DLD1 (cell line): ENCODE results near the gene RHCE.
"Not testable (repeated sequence)": the region's sequence is repeated elsewhere in the genome, so short reads cannot be mapped to it uniquely, and the experiment has no call there.

ENCODE experiments used
- in situ Hi-C: cut with HindIII; loops from 2 replicates; pipeline ENCODE4 v1.10.0; 2017; ENCODE audit warnings: low sequenced_read_pairs

Gene RHCE

DNA sequence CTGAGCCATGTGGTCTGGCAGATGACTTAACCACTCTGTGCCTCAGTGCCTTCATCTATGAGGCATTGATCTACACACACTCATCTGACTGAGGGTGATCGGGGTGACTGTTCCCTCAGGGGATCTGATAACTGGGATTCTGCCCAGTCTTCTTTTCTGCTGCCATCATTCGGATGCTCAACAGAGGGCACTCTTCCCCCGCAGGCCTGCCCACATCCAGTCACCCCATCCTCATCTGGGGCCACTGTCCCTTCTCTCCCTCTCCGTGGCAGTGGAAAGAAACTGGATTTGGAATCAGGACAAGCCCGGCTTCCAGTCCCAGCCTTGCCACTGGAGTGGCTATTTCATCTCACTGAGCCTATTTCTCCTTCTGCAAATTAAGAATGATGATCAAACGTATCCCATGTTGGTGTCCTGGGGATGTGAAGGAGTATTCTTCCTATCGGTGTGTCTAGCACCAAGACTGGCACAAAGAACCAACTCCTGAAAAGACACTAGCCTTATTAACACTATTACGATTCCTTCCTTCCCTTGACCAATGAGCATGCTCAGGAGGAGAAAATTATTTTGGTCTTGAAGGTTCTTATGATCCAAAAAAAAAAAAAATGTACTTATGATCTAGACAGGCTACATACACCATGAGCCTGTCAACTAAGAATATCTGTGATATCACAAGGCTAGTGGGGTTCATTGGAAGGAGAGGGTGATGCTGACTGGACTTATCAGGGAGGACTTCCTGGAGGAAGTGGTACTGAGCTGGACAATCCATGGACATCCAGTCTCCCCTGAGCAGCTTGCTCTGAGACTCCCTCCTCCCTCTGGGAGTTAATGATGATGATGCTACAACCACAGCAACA, 17.4 kb downstream of the RHCE start:
- in situ Hi-C loops = not testable (repeated sequence)

DNA sequence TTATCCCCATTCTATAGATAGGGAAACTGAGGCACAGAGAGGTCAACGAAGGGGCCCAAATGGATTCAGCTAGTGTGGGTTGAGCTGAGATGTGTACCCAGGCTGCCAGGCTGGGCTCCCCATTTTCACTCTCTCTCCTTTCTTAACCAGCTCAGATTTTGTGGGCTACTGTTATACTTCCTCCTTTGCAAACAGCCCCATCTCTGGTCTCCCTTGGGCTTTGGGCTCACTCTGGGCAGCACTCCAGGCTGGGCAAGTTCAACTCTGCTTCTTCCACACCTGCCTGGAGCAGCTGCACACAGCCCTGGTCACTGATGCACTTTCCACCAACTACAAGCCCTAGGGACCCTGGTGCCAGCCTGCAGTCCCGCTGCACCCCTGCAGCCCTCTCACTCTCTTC, 22.5 kb downstream of the RHCE start:
- in situ Hi-C loops = not testable (repeated sequence)

DNA sequence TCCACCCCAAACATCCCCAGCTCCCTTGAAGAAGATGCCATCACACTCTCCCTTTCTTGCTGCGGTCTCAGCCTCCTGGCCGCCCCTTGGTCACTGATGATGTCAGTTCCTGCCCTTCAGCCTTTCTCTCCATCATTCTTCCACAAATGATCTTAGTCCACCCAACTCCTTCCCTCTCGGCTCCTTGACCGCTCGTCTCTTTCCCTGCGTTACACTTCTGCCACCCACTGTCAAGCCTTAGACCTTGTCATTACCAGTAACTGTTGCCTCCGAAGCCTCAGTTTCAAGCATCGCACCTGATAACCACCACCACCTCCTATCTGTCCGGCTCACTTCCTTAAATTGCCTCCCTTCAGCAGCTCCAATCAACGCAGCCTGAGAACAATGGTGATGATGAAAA, 23.1 kb downstream of the RHCE start:
- in situ Hi-C loops = not testable (repeated sequence)

DNA sequence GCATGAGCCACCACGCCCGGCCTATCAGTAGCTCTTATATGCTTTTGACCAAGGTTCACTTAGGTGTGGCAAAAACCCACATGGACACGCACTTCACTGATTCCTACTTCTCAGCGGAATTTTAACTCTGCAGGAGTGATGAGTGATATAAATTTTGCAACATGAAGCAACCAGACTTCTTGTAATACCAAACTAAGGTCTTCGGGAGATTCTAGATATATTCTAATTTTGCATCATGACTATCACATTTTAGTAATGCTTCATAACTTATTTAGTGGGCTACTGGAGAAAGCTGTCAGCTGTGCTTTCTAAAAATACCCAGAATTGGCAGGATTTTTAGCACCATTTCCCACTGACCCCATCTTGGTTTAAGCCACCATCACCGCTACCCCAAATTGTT, 27.8 kb downstream of the RHCE start:
- in situ Hi-C loops = no loop called here

DNA sequence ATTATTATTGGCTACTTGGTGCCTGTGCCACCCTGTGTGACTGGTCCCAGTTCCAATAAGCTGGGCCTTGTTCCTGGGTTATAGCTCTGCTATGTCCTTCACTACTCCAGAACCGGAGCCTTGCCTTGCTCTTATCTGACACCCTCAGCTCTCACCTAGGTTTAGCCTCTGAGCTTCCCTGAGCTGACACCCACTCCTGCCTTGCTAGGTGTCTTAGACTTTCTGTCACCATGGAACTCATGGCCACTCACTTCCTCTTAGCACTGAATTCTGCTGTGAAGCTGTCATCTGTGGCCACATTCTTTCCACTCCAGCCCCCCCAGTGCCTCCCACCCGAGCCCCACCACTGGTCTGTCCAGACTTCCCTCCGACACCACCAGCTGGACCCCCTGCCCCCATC, 30.9 kb downstream of the RHCE start:
- in situ Hi-C loops = not testable (repeated sequence)

DNA sequence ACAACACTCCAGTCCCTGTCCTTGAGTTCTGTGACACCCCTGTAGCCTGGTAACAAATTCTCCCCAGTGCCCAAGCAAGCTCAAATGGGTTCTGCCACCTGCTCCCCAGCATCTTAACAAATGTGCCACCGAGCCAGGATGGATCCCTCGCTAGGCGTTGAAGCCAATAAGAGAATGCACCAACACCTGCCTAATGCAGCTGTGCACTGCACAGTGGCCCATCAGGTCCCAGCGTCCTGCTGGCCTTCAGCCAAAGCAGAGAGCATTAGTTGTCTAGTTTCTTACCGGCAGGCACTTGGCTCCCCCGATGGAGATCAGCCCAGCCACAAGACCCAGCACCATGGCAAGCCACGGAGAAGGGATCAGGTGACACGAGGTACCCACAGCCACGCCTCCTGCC, 31.9 kb downstream of the RHCE start:
- in situ Hi-C loops = not testable (repeated sequence)

DNA sequence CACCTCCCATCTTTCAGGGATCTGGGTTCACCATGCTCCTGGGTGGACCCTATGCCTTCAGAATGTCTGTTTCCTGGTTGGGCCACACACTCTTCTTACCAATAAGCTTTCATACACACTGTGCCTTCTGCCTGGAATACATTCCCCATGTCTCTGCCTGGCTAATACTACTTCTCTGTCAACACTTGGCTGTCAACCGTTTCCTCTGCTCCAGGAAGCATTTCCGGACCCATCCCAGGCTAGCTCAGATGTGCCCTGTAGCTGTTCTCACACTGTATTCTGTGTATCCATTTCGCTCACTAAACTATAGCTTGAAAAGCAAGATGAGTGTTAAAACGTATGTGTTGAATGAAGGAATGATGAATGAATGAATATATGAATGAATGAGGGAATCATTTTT, 33.5 kb downstream of the RHCE start:
- in situ Hi-C loops = not testable (repeated sequence)

DNA sequence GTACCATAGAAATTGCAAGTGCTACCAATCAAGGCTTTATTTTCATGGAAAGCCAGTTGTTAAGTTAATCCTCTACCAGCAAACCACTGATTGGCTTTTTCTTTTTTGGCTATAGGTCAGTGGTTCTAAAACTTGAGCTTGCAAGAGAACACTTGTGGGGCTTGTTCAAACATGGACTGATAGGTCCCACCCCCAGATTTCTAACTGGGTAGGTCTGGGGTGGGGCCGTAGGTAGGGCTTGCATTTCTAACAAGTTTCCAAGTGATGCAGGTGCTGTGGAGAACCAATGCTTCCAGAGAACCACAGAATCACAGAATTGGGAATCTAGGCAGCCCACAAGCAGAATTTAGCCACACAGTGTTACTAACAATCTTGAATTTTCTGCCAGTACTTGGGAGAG, 36.8 kb downstream of the RHCE start:
- in situ Hi-C loops = not testable (repeated sequence)

DNA sequence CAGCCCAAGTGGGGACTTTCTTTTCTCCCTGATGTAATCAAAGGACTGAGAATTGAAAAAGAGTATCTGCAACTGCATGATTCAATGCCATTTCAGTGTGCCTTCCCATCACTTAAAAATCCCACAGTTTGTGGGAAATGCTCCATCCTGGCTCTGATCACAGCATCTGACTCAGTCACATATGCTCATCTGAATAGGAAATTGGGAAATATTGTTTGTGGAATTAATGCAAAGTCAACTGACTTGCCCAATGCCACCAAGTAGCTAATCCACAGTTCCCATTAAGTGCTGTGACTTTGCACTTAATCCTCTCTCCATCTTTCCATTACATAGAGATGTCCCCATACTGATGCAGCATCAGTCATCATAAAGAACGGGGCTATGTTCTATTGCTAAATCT, 37.5 kb downstream of the RHCE start:
- in situ Hi-C loops = not testable (repeated sequence)

DNA sequence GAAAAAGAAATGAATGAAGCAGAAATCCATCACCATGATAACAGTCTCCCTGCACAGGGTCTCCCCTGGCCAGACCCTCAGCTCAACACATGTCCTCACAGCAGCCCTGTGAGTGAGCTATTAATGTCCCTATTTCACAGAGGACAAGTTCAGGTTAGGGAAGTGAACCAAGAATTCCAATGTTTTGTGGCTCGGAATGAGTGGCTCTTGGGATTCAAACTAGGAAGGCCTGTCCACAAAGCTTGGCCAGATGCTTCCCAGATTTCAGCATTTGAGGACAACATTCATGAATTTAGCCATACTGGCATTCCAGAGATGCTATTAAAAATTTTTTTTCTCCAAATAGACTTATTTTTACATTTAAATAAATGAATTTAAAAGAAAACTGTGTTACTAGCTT, 38.1 kb downstream of the RHCE start:
- in situ Hi-C loops = not testable (repeated sequence)

DNA sequence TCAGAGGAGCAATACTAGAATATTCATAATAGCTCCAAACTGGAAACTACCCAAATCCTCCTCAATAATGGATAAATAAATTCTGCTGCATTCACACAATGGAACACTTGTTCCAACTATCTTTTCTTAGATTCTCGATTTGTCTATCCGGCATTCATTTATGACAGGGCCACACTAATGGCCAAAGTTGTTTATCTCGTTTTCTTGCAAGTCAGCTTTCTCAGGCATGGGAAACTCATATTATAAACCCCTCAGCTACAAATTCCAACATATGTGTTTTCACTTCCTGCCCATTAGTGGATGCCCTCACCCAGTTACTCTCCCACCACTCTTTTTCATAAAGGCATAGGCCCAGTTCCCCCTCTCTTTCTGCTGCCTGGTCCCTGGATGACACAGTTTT, 42.3 kb downstream of the RHCE start:
- in situ Hi-C loops = not testable (repeated sequence)

DNA sequence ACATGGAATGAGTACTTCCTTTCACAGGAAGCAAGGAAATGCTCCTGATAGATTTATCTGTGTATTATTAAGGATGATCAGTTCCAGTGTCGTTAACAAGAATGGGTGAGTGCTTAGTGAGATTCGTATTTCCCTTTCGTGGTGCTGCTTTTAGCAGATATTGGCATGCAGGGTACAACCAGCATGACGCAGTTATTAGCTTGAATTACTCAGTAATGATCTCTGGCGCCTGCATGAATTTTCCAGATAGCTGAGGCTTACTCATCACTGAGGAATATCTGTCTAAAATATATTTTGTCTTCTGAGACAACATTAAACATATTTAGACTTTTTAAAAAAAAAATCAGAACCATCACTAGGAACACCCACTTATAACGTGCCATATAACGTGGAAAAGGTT, 48.9 kb downstream of the RHCE start:
- in situ Hi-C loops = not testable (repeated sequence)

DNA sequence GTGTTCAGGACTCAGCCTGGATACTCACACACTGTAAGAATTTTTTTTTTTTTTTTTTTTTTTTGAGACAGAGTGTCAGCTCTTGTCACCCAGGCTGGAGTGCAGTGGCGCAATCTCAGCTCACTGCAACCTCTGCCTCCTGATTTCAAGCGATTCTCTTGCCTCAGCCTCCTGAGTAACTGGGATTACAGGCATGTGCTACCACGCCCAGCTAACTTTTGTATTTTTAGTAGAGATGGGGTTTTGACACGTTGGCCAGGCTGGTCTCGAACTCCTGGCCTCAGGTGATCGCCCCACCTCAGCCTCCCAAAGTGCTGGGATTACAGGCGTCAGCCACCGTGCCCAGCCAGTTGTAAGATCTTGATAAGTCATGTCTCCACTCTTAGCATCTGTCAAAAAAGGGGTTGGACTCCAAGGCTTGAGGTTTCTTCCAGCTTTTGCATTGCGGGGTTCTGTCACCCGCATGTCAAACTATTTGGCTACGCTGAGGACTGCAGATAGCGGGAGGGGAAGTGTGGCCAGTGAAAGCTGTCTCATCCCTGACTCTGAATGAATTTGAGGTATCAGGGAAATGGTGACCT, 50.8 kb downstream of the RHCE start:
- in situ Hi-C loops = not testable (repeated sequence)

DNA sequence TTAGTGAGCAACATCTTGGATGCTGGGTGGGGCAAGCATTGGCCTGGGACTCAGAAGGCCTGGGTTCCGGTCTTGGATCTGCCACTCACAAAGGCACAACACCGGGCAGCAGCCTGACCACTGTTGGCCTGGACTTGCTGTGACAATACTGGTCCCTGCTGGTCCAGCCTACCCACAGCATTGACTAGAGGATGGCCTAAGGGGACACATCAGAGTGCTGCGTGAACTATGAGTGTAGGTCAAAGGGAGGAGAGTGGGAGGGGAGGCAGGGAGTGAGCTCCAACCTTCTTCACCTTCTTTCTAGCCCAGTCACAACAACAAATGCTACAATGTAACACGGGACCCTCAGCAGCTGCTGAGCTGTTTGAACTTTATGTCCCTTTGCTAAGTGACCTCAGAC, 51.4 kb downstream of the RHCE start:
- in situ Hi-C loops = no loop called here

DNA sequence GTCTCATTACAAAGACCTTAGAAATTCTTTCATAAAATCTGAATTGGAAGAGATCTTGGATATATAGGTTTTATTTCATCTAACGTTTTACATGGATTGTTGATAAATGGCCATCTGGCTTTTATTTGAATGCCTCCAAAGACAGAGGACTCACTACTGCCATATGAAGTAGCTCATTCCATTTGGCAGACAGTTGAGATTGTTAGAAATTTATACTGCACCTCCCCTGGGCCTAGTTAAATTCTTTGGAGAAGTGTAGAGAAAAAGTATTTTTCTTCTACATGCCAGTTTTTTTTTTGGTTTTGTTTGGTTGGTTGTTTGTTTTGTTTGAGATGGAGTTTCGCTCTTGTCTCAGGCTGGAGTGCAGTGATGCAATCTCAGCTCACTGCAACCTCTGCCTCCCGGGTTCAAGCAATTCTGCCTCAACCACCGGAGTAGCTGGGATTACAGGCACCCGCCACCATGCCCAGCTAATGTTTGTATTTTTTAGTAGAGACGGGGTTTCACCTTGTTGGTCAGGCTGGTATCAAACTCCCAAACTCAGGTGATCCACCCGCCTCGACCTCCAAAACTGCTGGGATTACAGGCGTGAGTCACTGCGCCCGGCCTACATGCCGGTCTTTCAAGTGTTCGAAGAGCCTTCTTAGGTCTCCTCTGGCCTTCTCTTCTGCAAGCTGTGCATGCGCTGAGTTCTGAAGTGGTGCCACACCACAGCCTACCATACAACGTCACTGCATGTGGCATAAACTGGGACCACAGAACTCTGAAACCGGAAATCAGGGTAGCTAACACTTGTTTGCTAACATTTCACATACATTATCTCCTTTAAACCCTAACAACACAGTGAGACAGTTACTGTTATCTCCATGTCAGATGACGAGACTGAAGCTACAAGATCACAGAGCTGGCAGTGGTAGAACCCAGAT, 57.7 kb downstream of the RHCE start:
- in situ Hi-C loops = not testable (repeated sequence)

DNA sequence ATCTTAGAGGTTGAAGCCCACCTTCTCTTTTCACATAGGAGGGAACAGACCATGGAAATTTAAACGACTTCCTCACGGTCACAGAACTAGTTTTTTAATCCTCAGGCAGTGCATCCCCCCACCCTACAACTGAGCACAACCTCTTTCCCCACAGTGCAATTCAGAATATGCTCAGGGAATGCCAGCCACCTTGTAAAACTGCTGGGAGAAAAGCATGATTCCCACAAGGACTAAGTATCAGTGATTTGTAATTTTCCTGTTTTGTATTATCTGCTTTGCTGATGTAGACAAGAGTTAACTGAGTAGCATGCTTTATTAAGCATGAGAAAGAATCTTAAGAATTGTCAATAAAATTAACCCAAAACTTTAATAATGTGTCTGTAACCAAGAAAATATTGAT, 58.7 kb downstream of the RHCE start:
- in situ Hi-C loops = no loop called here

DNA sequence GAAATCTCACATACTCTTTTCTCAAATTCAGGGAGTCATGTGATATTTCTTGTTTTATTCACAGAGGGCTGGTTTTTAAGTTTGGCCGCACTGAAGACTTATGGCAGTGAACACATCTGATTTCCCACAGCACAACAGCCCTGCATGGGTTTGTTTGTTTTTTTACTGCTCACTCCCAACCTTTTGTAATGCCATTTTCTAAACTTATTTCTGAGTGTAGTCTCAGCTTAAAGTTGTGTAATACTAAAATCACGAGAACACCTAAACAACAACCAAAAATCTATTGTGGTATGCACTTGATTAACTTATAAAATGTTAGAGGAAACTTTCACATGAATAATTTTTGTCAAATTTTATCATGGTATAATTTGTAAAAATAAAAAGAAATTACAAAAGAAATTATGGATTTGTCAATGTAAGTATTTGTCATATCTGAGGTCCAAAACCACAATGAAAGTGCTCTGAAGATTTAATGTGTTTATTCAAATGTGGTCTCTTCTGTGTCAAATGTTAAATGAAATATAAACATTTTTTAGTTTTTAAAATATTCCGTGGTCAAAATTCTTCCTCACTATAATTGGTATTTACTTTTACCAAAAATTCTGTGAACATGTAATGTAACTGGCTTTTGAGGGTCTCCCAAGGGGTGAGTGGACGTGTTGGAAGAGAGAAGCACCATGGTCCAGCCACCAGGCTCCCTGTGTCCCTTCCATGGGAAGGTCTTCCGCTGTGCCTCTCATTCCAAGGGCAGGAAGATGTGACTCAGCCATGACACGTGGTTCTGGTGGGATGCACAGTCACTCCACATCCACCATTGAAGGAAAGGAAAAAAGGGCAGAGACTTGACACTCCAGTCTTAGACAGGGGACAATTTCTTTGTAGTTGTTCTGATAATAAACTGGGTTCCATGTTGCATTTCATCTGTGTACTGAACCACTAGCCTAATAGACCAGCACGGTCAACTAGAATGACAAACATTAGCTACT, 59.7 kb downstream of the RHCE start:
- in situ Hi-C loops = no loop called here

DNA sequence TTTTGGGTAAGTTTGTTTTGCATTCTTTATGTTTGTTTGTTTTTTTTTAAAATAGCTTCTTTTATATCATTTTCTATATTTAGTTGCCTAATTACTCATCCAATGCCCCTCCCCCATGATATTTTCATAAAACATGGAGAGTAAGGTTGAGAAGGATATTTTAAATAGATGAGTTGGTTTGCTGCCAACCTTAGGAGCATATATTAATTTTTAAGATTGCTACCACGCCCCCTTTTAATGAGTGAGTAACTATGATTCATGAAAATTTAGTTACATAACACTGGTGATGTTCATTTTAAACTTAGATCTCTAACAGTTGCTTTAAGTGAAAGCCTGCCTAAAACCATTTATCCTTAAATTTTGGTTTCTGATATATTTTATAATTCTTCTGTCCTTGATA, 63.8 kb downstream of the RHCE start:
- in situ Hi-C loops = no loop called here

DNA sequence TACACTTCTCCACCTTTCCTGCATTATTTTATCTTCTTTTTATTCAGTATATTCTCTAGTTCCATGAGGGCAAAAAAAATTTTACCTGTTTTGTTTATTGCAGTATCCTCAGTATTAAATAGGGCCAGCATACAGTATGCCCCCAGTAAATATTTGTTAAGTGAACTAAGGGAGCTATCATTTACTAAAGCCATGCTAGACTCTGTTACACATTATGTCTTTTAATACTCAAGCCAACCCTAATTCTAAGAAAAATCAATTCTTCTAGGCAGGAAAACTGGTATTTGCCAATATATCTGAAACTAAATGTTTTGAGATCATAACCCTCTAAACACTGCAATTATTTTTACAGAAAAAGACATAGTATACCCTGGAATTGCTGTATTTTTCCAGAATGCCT, 64.2 kb downstream of the RHCE start:
- in situ Hi-C loops = no loop called here

DNA sequence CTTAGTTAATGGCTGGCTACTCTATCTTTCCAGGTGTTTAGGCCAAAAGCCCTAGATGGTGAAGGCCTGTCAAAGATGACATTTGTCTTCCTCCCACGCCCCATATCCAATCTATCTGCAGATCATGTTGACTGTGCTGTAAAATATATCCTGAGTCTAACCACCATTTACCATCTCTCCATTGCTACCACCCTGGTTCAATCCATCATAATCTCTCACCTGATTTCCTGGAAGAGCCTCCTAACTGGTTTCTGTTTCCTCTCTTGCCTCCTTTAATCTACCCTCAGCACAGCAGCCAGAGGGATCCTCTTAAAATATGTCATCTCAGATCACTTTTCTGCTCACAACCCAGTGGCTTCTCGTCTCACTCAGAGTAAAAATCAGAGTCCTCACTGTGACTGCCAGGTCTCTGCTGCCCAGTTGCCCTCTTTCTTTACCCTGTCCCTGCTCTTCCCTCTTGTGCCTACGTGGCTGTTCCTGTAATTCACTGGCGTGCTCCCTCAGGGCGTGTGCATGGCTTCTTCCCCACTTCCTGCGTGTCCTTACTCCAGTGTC, 64.7 kb downstream of the RHCE start:
- in situ Hi-C loops = no loop called here
